ENCODE data around the gene EIF2S2.

EIF2S2 gene

GRCh38 chr20:34040300-34040995, 71.6 kb downstream of the EIF2S2 start:
- H3K4me3 ChIP-seq (ENCODE audit: low read depth, low read length) = no peak overlapping the region
- in situ Hi-C loops (cut with HindIII; ENCODE audit: low sequenced_read_pairs) = no loop called here
- DNase-seq (ENCODE audit: low read depth, low spot score) = no peak
- no peak for TF ChIP-seq CTCF (IDR thresholded peaks at IDR 0.05; ENCODE audit: low read depth, low read length)
